Neural cell (in vitro differentiated cells): ENCODE results near the gene PDE2A. TPM values are rescaled to one million over a fixed set of nuclear protein-coding genes. Genes with fewer than 3 reads are reported as not detected.

Source experiments
- H2AFZ ChIP-seq: fragments of 200-600, 300-800 bp; sonication (generic), shearing (Covaris generic); 2 replicates; pipeline ENCODE4 v1.6.0; 2014; ENCODE audit warnings: low read depth, mild to moderate bottlenecking, antibody characterized with exemption, low read length, moderate library complexity
- H3F3A ChIP-seq: fragments of 200-600 bp; shearing (Covaris generic); 2 replicates; pipeline ENCODE4 v1.6.1; 2016; ENCODE audit warnings: mild to moderate bottlenecking, moderate library complexity, mixed read lengths, antibody characterized with exemption, low read length; ENCODE audit not compliant: insufficient read depth, poor library complexity, severe bottlenecking
- H3K27ac ChIP-seq: fragments of 200-600, 300-800 bp; sonication (generic), shearing (Covaris generic); 2 replicates; pipeline ENCODE4 v1.5.1; 2014; ENCODE audit warnings: mild to moderate bottlenecking, low read length, moderate library complexity
- H3K27me3 ChIP-seq: fragments of 300-800, 200-600 bp; sonication (generic), shearing (Covaris generic); 2 replicates; pipeline ENCODE4 v1.6.0; 2014; ENCODE audit warnings: mild to moderate bottlenecking, low read depth, low read length, moderate library complexity; ENCODE audit not compliant: insufficient read depth
- H3K36me3 ChIP-seq: fragments of 300-800, 200-600 bp; sonication (generic), shearing (Covaris generic); 2 replicates; pipeline ENCODE4 v1.5.1; 2014; ENCODE audit warnings: mild to moderate bottlenecking, antibody characterized with exemption, low read length, moderate library complexity; ENCODE audit not compliant: insufficient read depth
- H3K4me2 ChIP-seq: fragments of 300-800, 200-600 bp; sonication (generic), shearing (Covaris generic); 2 replicates; pipeline ENCODE4 v1.6.0; 2014; ENCODE audit warnings: mild to moderate bottlenecking, low read length
- H3K4me3 ChIP-seq: fragments of 300-800, 200-600 bp; sonication (generic), shearing (Covaris generic); 2 replicates; pipeline ENCODE4 v1.5.1; 2014; ENCODE audit warnings: mild to moderate bottlenecking, low read length, moderate library complexity
- H3K79me2 ChIP-seq: fragments of 200-600 bp; shearing (Covaris generic); replicated peaks from 2 replicates; pipeline ENCODE4 v1.6.0; 2014; ENCODE audit warnings: mild to moderate bottlenecking, low read length, moderate library complexity; ENCODE audit not compliant: insufficient read depth
- H3K9ac ChIP-seq: fragments of 300-800, 200-600 bp; sonication (generic), shearing (Covaris generic); 2 replicates; pipeline ENCODE4 v1.6.1; 2016; ENCODE audit warnings: mild to moderate bottlenecking, low read length, mixed read lengths
- H3K9me2 ChIP-seq: fragments of 200-600 bp; shearing (Covaris generic); 2 replicates; pipeline ENCODE4 v1.6.1; 2016; ENCODE audit warnings: mild to moderate bottlenecking, low read length, mixed read lengths; ENCODE audit not compliant: insufficient read depth
- H3K9me3 ChIP-seq: fragments of 200-600, 300-800 bp; sonication (generic), shearing (Covaris generic); 2 replicates; pipeline ENCODE4 v1.6.1; 2016; ENCODE audit warnings: mild to moderate bottlenecking, mixed run types, low read length, moderate library complexity, mixed read lengths
- H4K20me1 ChIP-seq: fragments of 200-600 bp; shearing (Covaris generic); 2 replicates; pipeline ENCODE4 v1.6.1; 2016; ENCODE audit warnings: mild to moderate bottlenecking, mixed run types; ENCODE audit not compliant: insufficient read depth
- EP300 ChIP-seq: fragments of 450-650 bp; conservative IDR thresholded peaks from 2 replicates; pipeline ENCODE4 v1.6.1; 2014; ENCODE audit warnings: antibody characterized with exemption, mild to moderate bottlenecking, moderate library complexity; ENCODE audit not compliant: poor library complexity, severe bottlenecking
- EZH2 ChIP-seq: fragments of 200-600, 300-800 bp; shearing (Covaris generic), sonication (generic); IDR thresholded peaks from 2 replicates; pipeline ENCODE4 v1.6.1; 2014; ENCODE audit warnings: antibody characterized with exemption, low read length, borderline replicate concordance, mild to moderate bottlenecking; ENCODE audit not compliant: insufficient read depth, poor library complexity, severe bottlenecking
- MXI1 ChIP-seq: fragments of 450-650 bp; conservative IDR thresholded peaks from 2 replicates; pipeline ENCODE4 v1.6.1; 2014; ENCODE audit warnings: antibody characterized with exemption, mild to moderate bottlenecking; ENCODE audit not compliant: poor library complexity, severe bottlenecking
- POLR2AphosphoS5 ChIP-seq: IDR thresholded peaks from 2 replicates; pipeline ENCODE4 v1.6.1; 2012
- RAD21 ChIP-seq: fragments of 450-650 bp; conservative IDR thresholded peaks from 2 replicates; pipeline ENCODE4 v1.6.1; 2014; ENCODE audit warnings: antibody characterized with exemption, mild to moderate bottlenecking, moderate library complexity
- REST ChIP-seq: IDR thresholded peaks from 2 replicates; pipeline ENCODE4 v1.6.1; 2012; ENCODE audit warnings: borderline replicate concordance
- SMC3 ChIP-seq: fragments of 450-650 bp; conservative IDR thresholded peaks from 2 replicates; pipeline ENCODE4 v1.6.1; 2014; ENCODE audit warnings: antibody characterized with exemption, mild to moderate bottlenecking, moderate library complexity; ENCODE audit not compliant: poor library complexity
- TAF1 ChIP-seq: IDR thresholded peaks from 2 replicates; pipeline ENCODE4 v1.6.1; 2012; ENCODE audit warnings: low read depth
- polyA plus RNA-seq: library from polyadenylated mRNA; depleted of rRNA; stranded (reverse); fragments of >200 nt; gene quantifications from 2 replicates; pipeline ENCODE4 v1.2.3, GENCODE V29; 2014
- TF ChIP-seq, protein P1 (sequence below): fragments of 450-650 bp; IDR thresholded peaks from 2 replicates; pipeline ENCODE4 v1.5.1; 2014; ENCODE audit warnings: antibody characterized with exemption, mild to moderate bottlenecking, moderate library complexity; ENCODE audit not compliant: poor library complexity, severe bottlenecking

PDE2A gene
- polyA plus RNA-seq, 1 donor from 2014 or later, result 11.6 TPM

DNA sequence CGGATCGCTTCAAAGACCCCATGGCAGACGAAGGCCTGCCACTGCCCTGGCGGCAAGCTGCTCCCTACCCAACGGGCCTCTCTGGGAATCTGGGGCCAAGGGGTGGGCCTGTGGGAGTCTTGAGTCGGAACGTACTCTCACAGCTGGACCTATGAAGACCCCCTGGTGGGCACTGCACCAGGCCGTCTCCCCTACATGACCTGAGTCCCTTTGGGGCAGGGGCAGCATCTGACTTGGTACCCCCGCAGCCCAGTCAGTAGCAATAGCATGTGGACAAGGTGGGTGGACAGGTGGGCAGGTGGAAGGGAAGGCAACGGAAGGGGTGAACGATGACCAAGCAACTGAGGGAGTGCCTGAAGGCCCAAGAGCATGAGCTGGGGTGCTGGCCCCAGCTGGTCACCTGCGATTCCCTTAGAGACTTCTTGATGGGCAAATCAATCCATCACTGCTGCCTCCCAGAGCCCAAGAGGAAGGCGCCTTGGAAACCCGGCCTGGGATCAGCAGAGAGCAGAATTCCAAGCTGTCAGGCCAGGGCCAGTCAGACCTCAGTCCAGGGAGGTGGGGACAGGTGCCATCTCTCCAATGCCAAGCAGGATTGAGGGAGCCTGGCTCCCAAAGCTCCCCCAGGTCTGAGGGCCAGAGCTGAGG, 42.7 kb upstream of the PDE2A start:
- H4K20me1 ChIP-seq, result no peaks in the 10 kb centered on the region
- peak overlapping the region; percentile 27 for H3K9ac ChIP-seq
- no peaks in the 10 kb centered on the region for H3K27me3 ChIP-seq
- no peaks in the 10 kb centered on the region for H3K79me2 ChIP-seq
- no peak overlapping the region for H3K4me2 ChIP-seq
- peak overlapping the region; percentile 44 for H3K27ac ChIP-seq
- no peaks in the 10 kb centered on the region for H3K9me2 ChIP-seq
- TF ChIP-seq TAF1, result no peak
- TF ChIP-seq POLR2AphosphoS5, result no peak
- H3K9me3 ChIP-seq, result no peaks in the 10 kb centered on the region
- no peaks in the 10 kb centered on the region for H3F3A ChIP-seq
- no peaks in the 10 kb centered on the region for H3K36me3 ChIP-seq
- H3K4me3 ChIP-seq, result peak overlapping the region; percentile 9
- H2AFZ ChIP-seq, result no peak overlapping the region

DNA sequence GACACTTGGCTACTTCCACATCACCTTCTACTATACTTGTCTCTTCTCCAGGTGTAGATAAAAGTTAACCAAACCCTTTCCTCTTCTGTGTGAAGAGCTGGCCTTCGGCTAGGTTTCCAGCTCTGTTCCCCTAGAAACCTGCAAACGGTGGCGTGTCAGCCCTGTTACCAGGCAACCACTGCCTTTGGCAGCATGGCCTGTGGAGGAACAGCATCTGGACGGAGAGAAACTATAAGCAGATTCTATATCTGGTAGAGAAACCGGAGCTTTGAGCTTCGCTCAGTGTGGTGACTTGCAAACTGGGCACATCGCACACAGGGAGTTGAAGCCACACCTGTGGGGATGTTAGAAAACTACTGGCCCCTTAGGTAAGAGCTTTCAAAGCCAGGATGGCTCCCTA, 42.1 kb upstream of the PDE2A start:
- no peak for TF ChIP-seq TAF1
- peak; percentile 75 for TF ChIP-seq MXI1
- peak; percentile 19 for TF ChIP-seq RAD21
- Histone ChIP-seq H3K27ac (peak overlapping the region; percentile 44), H3K9ac (peak overlapping the region; percentile 27), H3K36me3 (no peaks in the 10 kb centered on the region), H3K9me3 (no peaks in the 10 kb centered on the region), H4K20me1 (no peaks in the 10 kb centered on the region), H3K4me3 (peak overlapping the region; percentile 9), H3K79me2 (no peaks in the 10 kb centered on the region), H3K4me2 (no peak overlapping the region), H2AFZ (no peak overlapping the region), H3K27me3 (no peaks in the 10 kb centered on the region), H3F3A (no peaks in the 10 kb centered on the region), H3K9me2 (no peaks in the 10 kb centered on the region)

DNA sequence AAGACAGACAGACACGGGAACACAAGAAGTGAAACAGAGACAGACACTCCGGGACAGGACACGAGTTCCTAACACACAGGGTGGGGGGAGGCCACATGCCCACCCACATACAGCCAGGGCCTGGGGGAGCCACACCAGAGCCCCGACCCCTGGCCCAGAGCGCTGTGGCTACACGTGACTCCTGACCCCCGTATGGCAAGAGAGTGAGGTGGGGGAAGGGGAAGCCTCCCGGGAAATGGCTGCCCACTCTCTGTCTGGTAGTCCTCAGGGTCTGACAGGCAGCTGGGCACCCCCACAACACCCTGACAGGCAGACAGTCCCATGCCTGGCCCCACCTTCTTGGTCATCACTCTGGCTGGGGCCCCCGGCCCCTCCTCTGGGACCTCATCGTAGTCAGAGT, 38.6 kb upstream of the PDE2A start:
- no peak overlapping the region for H3K27ac ChIP-seq
- no peaks in the 10 kb centered on the region for H3F3A ChIP-seq
- H3K4me2 ChIP-seq, result no peak overlapping the region
- H3K9ac ChIP-seq, result no peak overlapping the region
- H3K27me3 ChIP-seq, result no peaks in the 10 kb centered on the region
- H3K9me2 ChIP-seq, result no peaks in the 10 kb centered on the region
- H3K4me3 ChIP-seq, result no peak overlapping the region
- no peaks in the 10 kb centered on the region for H3K9me3 ChIP-seq
- no peaks in the 10 kb centered on the region for H4K20me1 ChIP-seq
- no peaks in the 10 kb centered on the region for H3K36me3 ChIP-seq
- no peak for TF ChIP-seq TAF1
- TF ChIP-seq SMC3, result no peak
- no peak for TF ChIP-seq RAD21
- no peak for TF ChIP-seq POLR2AphosphoS5
- TF ChIP-seq MXI1, result no peak
- H2AFZ ChIP-seq, result no peak overlapping the region
- H3K79me2 ChIP-seq, result no peaks in the 10 kb centered on the region

DNA sequence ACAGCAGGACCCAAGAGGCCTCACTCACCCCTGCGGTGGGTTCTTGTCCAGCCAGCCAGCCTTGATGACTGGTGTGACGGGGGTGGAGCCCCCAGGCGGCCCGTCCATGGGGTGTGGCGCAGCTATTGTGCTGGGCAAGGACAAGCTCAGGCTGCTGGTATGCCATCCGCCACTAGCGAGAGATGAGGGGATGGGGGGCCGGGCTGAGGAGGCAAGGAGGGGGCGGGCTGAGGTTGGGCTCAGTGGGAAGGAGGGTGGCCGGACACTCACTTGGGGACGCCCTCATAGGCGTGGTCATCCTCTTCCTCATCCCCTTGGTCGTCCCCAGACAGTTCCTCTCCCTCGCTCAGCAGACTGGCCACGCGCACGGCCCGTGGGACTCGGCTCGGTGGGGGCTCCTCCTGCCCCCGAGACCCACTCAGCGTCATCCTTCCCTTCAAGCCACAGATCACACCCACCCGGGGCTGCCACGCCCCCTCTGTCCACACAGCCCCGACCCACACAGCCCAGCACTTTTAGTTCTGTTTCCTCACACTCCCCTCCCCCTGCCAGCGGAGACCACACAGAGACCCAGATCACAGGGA, 38.0 kb upstream of the PDE2A start:
- no peaks in the 10 kb centered on the region for H3K27me3 ChIP-seq
- TF ChIP-seq, protein P1, sequence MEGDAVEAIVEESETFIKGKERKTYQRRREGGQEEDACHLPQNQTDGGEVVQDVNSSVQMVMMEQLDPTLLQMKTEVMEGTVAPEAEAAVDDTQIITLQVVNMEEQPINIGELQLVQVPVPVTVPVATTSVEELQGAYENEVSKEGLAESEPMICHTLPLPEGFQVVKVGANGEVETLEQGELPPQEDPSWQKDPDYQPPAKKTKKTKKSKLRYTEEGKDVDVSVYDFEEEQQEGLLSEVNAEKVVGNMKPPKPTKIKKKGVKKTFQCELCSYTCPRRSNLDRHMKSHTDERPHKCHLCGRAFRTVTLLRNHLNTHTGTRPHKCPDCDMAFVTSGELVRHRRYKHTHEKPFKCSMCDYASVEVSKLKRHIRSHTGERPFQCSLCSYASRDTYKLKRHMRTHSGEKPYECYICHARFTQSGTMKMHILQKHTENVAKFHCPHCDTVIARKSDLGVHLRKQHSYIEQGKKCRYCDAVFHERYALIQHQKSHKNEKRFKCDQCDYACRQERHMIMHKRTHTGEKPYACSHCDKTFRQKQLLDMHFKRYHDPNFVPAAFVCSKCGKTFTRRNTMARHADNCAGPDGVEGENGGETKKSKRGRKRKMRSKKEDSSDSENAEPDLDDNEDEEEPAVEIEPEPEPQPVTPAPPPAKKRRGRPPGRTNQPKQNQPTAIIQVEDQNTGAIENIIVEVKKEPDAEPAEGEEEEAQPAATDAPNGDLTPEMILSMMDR, result no peak
- no peak for TF ChIP-seq EP300
- no peak for TF ChIP-seq REST
- TF ChIP-seq SMC3, result no peak
- TF ChIP-seq MXI1, result no peak
- no peak for TF ChIP-seq EZH2
- TF ChIP-seq RAD21, result no peak
- no peak for TF ChIP-seq TAF1
- no peak for TF ChIP-seq POLR2AphosphoS5
- H3K36me3 ChIP-seq, result no peaks in the 10 kb centered on the region
- no peak overlapping the region for H3K9ac ChIP-seq
- no peaks in the 10 kb centered on the region for H3K79me2 ChIP-seq
- H3K27ac ChIP-seq, result no peak overlapping the region
- no peak overlapping the region for H3K4me2 ChIP-seq
- H3K9me3 ChIP-seq, result no peaks in the 10 kb centered on the region
- H2AFZ ChIP-seq, result no peak overlapping the region
- no peaks in the 10 kb centered on the region for H3F3A ChIP-seq
- no peaks in the 10 kb centered on the region for H3K9me2 ChIP-seq
- no peaks in the 10 kb centered on the region for H4K20me1 ChIP-seq
- no peak overlapping the region for H3K4me3 ChIP-seq
